Trophoblast cell (in vitro differentiated cells and primary cell): ENCODE data around the gene GSE1.

Experiments used
- DNase-seq, 2 donors: peaks; one replicate each; pipeline ENCODE4 v3.0.0-alpha.2; 2016
- H2AFZ ChIP-seq: 2 replicates; pipeline ENCODE4 v1.6.1; 2013; ENCODE audit warnings: low read length, moderate library complexity, mild to moderate bottlenecking; ENCODE audit not compliant: insufficient read depth, poor library complexity
- H2AK5ac ChIP-seq: 2 replicates; pipeline ENCODE4 v1.6.1; 2013; ENCODE audit warnings: mild to moderate bottlenecking, low read length
- H2BK120ac ChIP-seq: 2 replicates; pipeline ENCODE4 v1.6.1; 2013; ENCODE audit warnings: low read length, mild to moderate bottlenecking, moderate library complexity; ENCODE audit not compliant: insufficient read depth, poor library complexity
- H2BK12ac ChIP-seq: 2 replicates; pipeline ENCODE4 v1.6.1; 2013; ENCODE audit warnings: mild to moderate bottlenecking, low read length, moderate library complexity
- H2BK5ac ChIP-seq: 2 replicates; pipeline ENCODE4 v1.6.1; 2013; ENCODE audit warnings: low read length, low read depth, moderate library complexity, mild to moderate bottlenecking; ENCODE audit not compliant: poor library complexity
- H3K14ac ChIP-seq: 2 replicates; pipeline ENCODE4 v1.6.1; 2013; ENCODE audit warnings: mild to moderate bottlenecking, low read length
- H3K18ac ChIP-seq: 2 replicates; pipeline ENCODE4 v1.6.1; 2013; ENCODE audit warnings: mild to moderate bottlenecking, low read length
- H3K23ac ChIP-seq: 2 replicates; pipeline ENCODE4 v1.6.1; 2013; ENCODE audit warnings: low read length
- H3K27ac ChIP-seq: 2 replicates; pipeline ENCODE4 v1.5.1; 2013; ENCODE audit warnings: low read depth, mild to moderate bottlenecking, inconsistent platforms, low read length, moderate library complexity
- H3K27me3 ChIP-seq: 2 replicates; pipeline ENCODE4 v1.6.1; 2013; ENCODE audit warnings: inconsistent platforms, mild to moderate bottlenecking, low read length, moderate library complexity; ENCODE audit not compliant: insufficient read depth
- H3K36me3 ChIP-seq, 2 experiments: 1 replicate in 1 of 2; 2 replicates in 1 of 2; pipeline ENCODE4 v1.6.1; 2013; ENCODE audit warnings: low read length in 2 of 2, mild to moderate bottlenecking in 2 of 2, moderate library complexity in 1 of 2; ENCODE audit not compliant: insufficient read depth in 2 of 2, control insufficient read depth in 1 of 2
- H3K4ac ChIP-seq: 2 replicates; pipeline ENCODE4 v1.6.1; 2013; ENCODE audit warnings: low read depth, mild to moderate bottlenecking, low read length, moderate library complexity
- H3K4me1 ChIP-seq, 2 experiments: 1 replicate in 1 of 2; 2 replicates in 1 of 2; pipeline ENCODE4 v1.6.1; 2013; ENCODE audit warnings: low read length in 2 of 2, mild to moderate bottlenecking in 2 of 2, moderate library complexity in 1 of 2; ENCODE audit not compliant: insufficient read depth in 2 of 2, control insufficient read depth in 1 of 2
- H3K4me2 ChIP-seq: 2 replicates; pipeline ENCODE4 v1.6.1; 2013; ENCODE audit warnings: inconsistent platforms, mild to moderate bottlenecking, low read length, moderate library complexity
- H3K4me3 ChIP-seq: 2 replicates; pipeline ENCODE4 v1.5.1; 2013; ENCODE audit warnings: mild to moderate bottlenecking, low read depth, low read length, inconsistent platforms
- H3K79me1 ChIP-seq: one replicate; pipeline ENCODE4 v1.6.1; 2013; ENCODE audit warnings: low read length
- H3K79me2 ChIP-seq: 2 replicates; pipeline ENCODE4 v1.6.1; 2013; ENCODE audit warnings: low read length, mild to moderate bottlenecking; ENCODE audit not compliant: control insufficient read depth, insufficient read depth, poor library complexity
- H3K9ac ChIP-seq: 2 replicates; pipeline ENCODE4 v1.6.1; 2013; ENCODE audit warnings: mild to moderate bottlenecking, low read length
- H3K9me3 ChIP-seq: 2 replicates; pipeline ENCODE4 v1.6.1; 2013; ENCODE audit warnings: low read depth, mild to moderate bottlenecking, control low read depth, inconsistent platforms, low read length; ENCODE audit not compliant: insufficient read depth
- H4K12ac ChIP-seq: 2 replicates; pipeline ENCODE4 v1.6.1; 2013; ENCODE audit warnings: low read depth, mild to moderate bottlenecking, low read length, moderate library complexity
- H4K8ac ChIP-seq: 2 replicates; pipeline ENCODE4 v1.6.1; 2013; ENCODE audit warnings: low read depth, mild to moderate bottlenecking, low read length, moderate library complexity
- H4K91ac ChIP-seq: one replicate; pipeline ENCODE4 v1.6.1; 2013; ENCODE audit warnings: low read depth, mild to moderate bottlenecking, low read length, moderate library complexity
- WGBS: extraction: QIAGEN DNeasy Blood & Tissue Kit; methylation state at CpG from one replicate; pipeline ENCODE4 v1.1.7; 2013; ENCODE audit warnings: missing lambda C conversion rate; ENCODE audit not compliant: insufficient read length, insufficient coverage; ENCODE audit errors: extremely low coverage; 5-methylcytosine and 5-hydroxymethylcytosine counted together

The GSE1 gene

DNA sequence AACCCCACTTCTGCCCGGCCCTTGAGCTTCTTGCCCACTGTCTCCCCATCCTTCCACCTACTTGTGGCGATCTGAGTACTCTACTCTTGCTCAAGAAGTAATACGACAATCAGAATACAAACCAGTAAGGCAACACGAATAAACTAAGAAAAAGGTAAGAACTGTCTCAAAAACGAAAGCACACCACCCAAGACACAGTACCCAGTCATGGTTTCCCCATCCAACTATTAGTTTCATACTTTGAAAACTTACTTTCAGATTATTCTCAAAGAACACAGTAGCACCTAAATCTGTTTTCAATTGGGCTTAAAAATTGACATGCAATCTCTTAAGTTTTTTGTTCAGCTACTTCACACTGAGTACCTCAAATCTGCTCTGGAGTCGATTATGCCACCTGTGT lies 61.7 kb downstream of the GSE1 start:
- Histone ChIP-seq H3K4me3 (no peak overlapping the region), H3K14ac (no peak overlapping the region), H3K23ac (no peak overlapping the region), H3K36me3 (peaks cover 42 to 65% of the 10 kb centered on the region in 2 experiments), H4K91ac (no peak overlapping the region), H2BK12ac (no peak overlapping the region), H4K8ac (no peak overlapping the region), H2BK120ac (no peak overlapping the region), H3K27me3 (no peaks in the 10 kb centered on the region), H3K18ac (no peak overlapping the region), H2BK5ac (no peak overlapping the region), H3K9me3 (no peaks in the 10 kb centered on the region), H2AFZ (no peak overlapping the region), H2AK5ac (no peak overlapping the region), H4K12ac (no peak overlapping the region), H3K4ac (no peak overlapping the region), H3K9ac (no peak overlapping the region), H3K27ac (no peak overlapping the region), H3K4me1 (no peaks in the 10 kb centered on the region), H3K4me2 (no peak overlapping the region), H3K79me1 (no peaks in the 10 kb centered on the region), H3K79me2 (no peaks in the 10 kb centered on the region)
- WGBS: no CpG with 5 or more reads among the region's 6 CpGs
- no peak for DNase-seq

DNA sequence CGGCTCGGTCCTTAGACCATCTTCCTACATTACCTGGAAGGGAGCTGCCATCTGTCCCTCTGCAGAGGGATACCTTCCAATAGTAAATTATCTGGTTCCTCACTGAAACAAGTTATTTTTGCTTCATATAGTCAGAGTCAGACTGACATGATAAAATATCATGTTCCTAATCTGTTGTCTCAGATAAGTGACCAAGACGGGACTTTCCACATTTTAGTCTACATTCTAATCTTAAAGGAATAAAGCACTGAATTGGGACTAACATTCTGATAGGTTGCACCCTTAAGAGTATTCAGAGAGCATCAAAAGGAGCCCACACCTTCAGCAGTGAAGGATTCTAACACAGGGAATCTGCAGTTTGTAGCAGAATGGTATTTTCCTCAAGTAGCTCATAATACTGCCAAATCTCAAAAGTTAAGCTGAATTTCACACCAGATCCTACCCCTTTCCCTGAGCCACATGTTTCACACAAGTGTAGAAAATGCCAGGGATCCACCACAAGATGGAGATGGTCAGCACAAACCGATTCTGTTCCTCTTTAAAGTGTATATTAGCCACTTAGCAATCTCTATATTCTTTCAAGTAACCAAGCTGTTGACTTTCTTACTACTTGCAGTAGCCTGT lies 62.2 kb downstream of the GSE1 start:
- H2BK120ac ChIP-seq: no peak overlapping the region
- H3K79me1 ChIP-seq: no peaks in the 10 kb centered on the region
- no peak overlapping the region for H2BK5ac ChIP-seq
- no peak overlapping the region for H4K91ac ChIP-seq
- no peak overlapping the region for H3K4me2 ChIP-seq
- peaks cover 46 to 68% of the 10 kb centered on the region in 2 experiments for H3K36me3 ChIP-seq
- no peak overlapping the region for H2AK5ac ChIP-seq
- no CpG with 5 or more reads among the region's 4 CpGs for WGBS
- H2BK12ac ChIP-seq: no peak overlapping the region
- no peak overlapping the region for H3K14ac ChIP-seq
- peak in 1 of 2 donors; percentile 53 for DNase-seq
- no peak overlapping the region for H3K9ac ChIP-seq
- H3K9me3 ChIP-seq: no peaks in the 10 kb centered on the region
- no peak overlapping the region for H3K4me3 ChIP-seq
- no peaks in the 10 kb centered on the region for H3K4me1 ChIP-seq
- H3K18ac ChIP-seq: no peak overlapping the region
- H3K79me2 ChIP-seq: no peaks in the 10 kb centered on the region
- H3K27ac ChIP-seq: no peak overlapping the region
- H4K8ac ChIP-seq: no peak overlapping the region
- H3K4ac ChIP-seq: no peak overlapping the region
- no peak overlapping the region for H2AFZ ChIP-seq
- no peak overlapping the region for H4K12ac ChIP-seq
- no peaks in the 10 kb centered on the region for H3K27me3 ChIP-seq
- H3K23ac ChIP-seq: no peak overlapping the region

GRCh38 chr16:85676466-85676865 lies 63.3 kb downstream of the GSE1 start:
- peak overlapping the region; percentile 0 for H3K4me3 ChIP-seq
- no peak overlapping the region for H2AK5ac ChIP-seq
- H4K12ac ChIP-seq: no peak overlapping the region
- no peaks in the 10 kb centered on the region for H3K79me2 ChIP-seq
- H3K9ac ChIP-seq: no peak overlapping the region
- no peaks in the 10 kb centered on the region for H3K4me1 ChIP-seq
- no peaks in the 10 kb centered on the region for H3K79me1 ChIP-seq
- H2BK5ac ChIP-seq: no peak overlapping the region
- H3K27ac ChIP-seq: no peak overlapping the region
- peaks cover 43 to 71% of the 10 kb centered on the region in 2 experiments for H3K36me3 ChIP-seq
- no CpG with 5 or more reads among the region's 7 CpGs for WGBS
- no peak overlapping the region for H3K18ac ChIP-seq
- no peak overlapping the region for H4K8ac ChIP-seq
- H2BK120ac ChIP-seq: no peak overlapping the region
- H3K14ac ChIP-seq: no peak overlapping the region
- H3K4me2 ChIP-seq: no peak overlapping the region
- H4K91ac ChIP-seq: no peak overlapping the region
- no peaks in the 10 kb centered on the region for H3K9me3 ChIP-seq
- no peak overlapping the region for H2AFZ ChIP-seq
- no peak overlapping the region for H3K4ac ChIP-seq
- no peak overlapping the region for H3K23ac ChIP-seq
- H2BK12ac ChIP-seq: no peak overlapping the region
- DNase-seq: peak in 1 of 2 donors; percentile 22
- no peaks in the 10 kb centered on the region for H3K27me3 ChIP-seq

GRCh38 chr16:85677383-85677967 lies 64.4 kb downstream of the GSE1 start:
- no peak overlapping the region for H2BK120ac ChIP-seq
- no peak overlapping the region for H3K23ac ChIP-seq
- peaks cover 34 to 62% of the 10 kb centered on the region in 2 experiments for H3K36me3 ChIP-seq

More at GRCh38 chr16:85677383-85677967, 64.4 kb downstream of the GSE1 start:
- no peak overlapping the region for H4K8ac ChIP-seq
- no peak overlapping the region for H3K4me2 ChIP-seq
- H2BK12ac ChIP-seq: no peak overlapping the region
- no peak overlapping the region for H3K4me3 ChIP-seq
- no peaks in the 10 kb centered on the region for H3K4me1 ChIP-seq
- H3K27ac ChIP-seq: no peak overlapping the region
- H3K79me2 ChIP-seq: no peaks in the 10 kb centered on the region
- H4K12ac ChIP-seq: no peak overlapping the region
- peak in 1 of 2 donors; percentile 19 for DNase-seq
- H3K18ac ChIP-seq: no peak overlapping the region
- H4K91ac ChIP-seq: no peak overlapping the region
- no CpG with 5 or more reads among the region's 6 CpGs for WGBS
- H3K4ac ChIP-seq: no peak overlapping the region
- no peak overlapping the region for H3K9ac ChIP-seq
- no peaks in the 10 kb centered on the region for H3K79me1 ChIP-seq
- H3K27me3 ChIP-seq: no peaks in the 10 kb centered on the region
- H2BK5ac ChIP-seq: no peak overlapping the region
- no peaks in the 10 kb centered on the region for H3K9me3 ChIP-seq
- H2AK5ac ChIP-seq: no peak overlapping the region
- H3K14ac ChIP-seq: no peak overlapping the region
- no peak overlapping the region for H2AFZ ChIP-seq
